Measurements from ENCODE around the gene PKNOX2.

The PKNOX2 gene

GRCh38 chr11:125273519-125274000, 109.0 kb downstream of the PKNOX2 start:
- H3K4me1 Mint-ChIP-seq (ENCODE audit: low read depth): no peaks in the 10 kb centered on the region
- no peaks in the 10 kb centered on the region for H3K9me3 Mint-ChIP-seq
- no peak for DNase-seq
- no peak overlapping the region for H3K27ac Mint-ChIP-seq
- no peak overlapping the region for H3K4me3 Mint-ChIP-seq
- peaks cover 15% of the 10 kb centered on the region for H3K27me3 Mint-ChIP-seq
- H3K36me3 Mint-ChIP-seq (ENCODE audit: low read depth): no peaks in the 10 kb centered on the region

- DNase-seq: no peak
- no peaks in the 10 kb centered on the region for H3K9me3 Mint-ChIP-seq
- H3K4me3 Mint-ChIP-seq: no peak overlapping the region
- peaks cover 13% of the 10 kb centered on the region for H3K27me3 Mint-ChIP-seq
- H3K4me1 Mint-ChIP-seq (ENCODE audit: low read depth): no peaks in the 10 kb centered on the region
- no peaks in the 10 kb centered on the region for H3K36me3 Mint-ChIP-seq (ENCODE audit: low read depth)
- no peak overlapping the region for H3K27ac Mint-ChIP-seq
Observed at GRCh38 chr11:125274309-125274708, 109.8 kb downstream of the PKNOX2 start.

GRCh38 chr11:125274774-125275173, 110.2 kb downstream of the PKNOX2 start:
- no peaks in the 10 kb centered on the region for H3K9me3 Mint-ChIP-seq
- no peak overlapping the region for H3K27ac Mint-ChIP-seq
- no peaks in the 10 kb centered on the region for H3K4me1 Mint-ChIP-seq (ENCODE audit: low read depth)
- H3K27me3 Mint-ChIP-seq: peaks cover 13% of the 10 kb centered on the region
- H3K4me3 Mint-ChIP-seq: no peak overlapping the region
- H3K36me3 Mint-ChIP-seq (ENCODE audit: low read depth): no peaks in the 10 kb centered on the region
- no peak for DNase-seq

GRCh38 chr11:125275905-125276618, 111.5 kb downstream of the PKNOX2 start:
- H3K4me1 Mint-ChIP-seq (ENCODE audit: low read depth): no peaks in the 10 kb centered on the region
- H3K36me3 Mint-ChIP-seq (ENCODE audit: low read depth): no peaks in the 10 kb centered on the region
- H3K27me3 Mint-ChIP-seq: peaks cover 13% of the 10 kb centered on the region
- H3K4me3 Mint-ChIP-seq: no peak overlapping the region
- DNase-seq: no peak
- H3K9me3 Mint-ChIP-seq: no peaks in the 10 kb centered on the region
- no peak overlapping the region for H3K27ac Mint-ChIP-seq

- H3K27ac Mint-ChIP-seq: no peak overlapping the region
- no peaks in the 10 kb centered on the region for H3K9me3 Mint-ChIP-seq
- H3K4me1 Mint-ChIP-seq (ENCODE audit: low read depth): no peaks in the 10 kb centered on the region
- DNase-seq: no peak
- H3K36me3 Mint-ChIP-seq (ENCODE audit: low read depth): no peaks in the 10 kb centered on the region
- peaks cover 14% of the 10 kb centered on the region for H3K27me3 Mint-ChIP-seq
- H3K4me3 Mint-ChIP-seq: no peak overlapping the region
Observed at GRCh38 chr11:125276619-125276976, 112.0 kb downstream of the PKNOX2 start.

- Mint-ChIP-seq H3K4me1 (ENCODE audit: low read depth) (no peaks in the 10 kb centered on the region), H3K27ac (no peak overlapping the region), H3K27me3 (peaks cover 3% of the 10 kb centered on the region), H3K9me3 (no peaks in the 10 kb centered on the region), H3K36me3 (ENCODE audit: low read depth) (no peaks in the 10 kb centered on the region), H3K4me3 (no peak overlapping the region)
- DNase-seq: no peak
Observed at GRCh38 chr11:125279676-125280418, 115.3 kb downstream of the PKNOX2 start.

- no peaks in the 10 kb centered on the region for H3K9me3 Mint-ChIP-seq
- H3K27me3 Mint-ChIP-seq: peaks cover 3% of the 10 kb centered on the region
- no peaks in the 10 kb centered on the region for H3K36me3 Mint-ChIP-seq (ENCODE audit: low read depth)
- no peak overlapping the region for H3K4me3 Mint-ChIP-seq
- no peak for DNase-seq
- no peaks in the 10 kb centered on the region for H3K4me1 Mint-ChIP-seq (ENCODE audit: low read depth)
- no peak overlapping the region for H3K27ac Mint-ChIP-seq
Observed at GRCh38 chr11:125280646-125281045, 116.1 kb downstream of the PKNOX2 start.

GRCh38 chr11:125281831-125282595, 117.5 kb downstream of the PKNOX2 start:
- DNase-seq: no peak
- no peak overlapping the region for H3K27ac Mint-ChIP-seq
- H3K36me3 Mint-ChIP-seq (ENCODE audit: low read depth): no peaks in the 10 kb centered on the region
- peaks cover 3% of the 10 kb centered on the region for H3K27me3 Mint-ChIP-seq
- no peak overlapping the region for H3K4me3 Mint-ChIP-seq
- no peaks in the 10 kb centered on the region for H3K9me3 Mint-ChIP-seq
- no peaks in the 10 kb centered on the region for H3K4me1 Mint-ChIP-seq (ENCODE audit: low read depth)

GRCh38 chr11:125282596-125282914, 118.0 kb downstream of the PKNOX2 start:
- Mint-ChIP-seq H3K9me3 (no peaks in the 10 kb centered on the region), H3K4me3 (no peak overlapping the region), H3K27me3 (peaks cover 3% of the 10 kb centered on the region)

GRCh38 chr11:125284245-125284850, 119.8 kb downstream of the PKNOX2 start:
- H3K4me3 Mint-ChIP-seq: no peak overlapping the region
- no peak for DNase-seq
- H3K27me3 Mint-ChIP-seq: peaks cover 8% of the 10 kb centered on the region
- no peaks in the 10 kb centered on the region for H3K4me1 Mint-ChIP-seq (ENCODE audit: low read depth)
- no peak overlapping the region for H3K27ac Mint-ChIP-seq
- H3K9me3 Mint-ChIP-seq: no peaks in the 10 kb centered on the region
- H3K36me3 Mint-ChIP-seq (ENCODE audit: low read depth): no peaks in the 10 kb centered on the region

More at GRCh38 chr11:125282596-125282914, 118.0 kb downstream of the PKNOX2 start:
- Mint-ChIP-seq H3K36me3 (ENCODE audit: low read depth) (no peaks in the 10 kb centered on the region), H3K27ac (no peak overlapping the region), H3K4me1 (ENCODE audit: low read depth) (no peaks in the 10 kb centered on the region)
- DNase-seq: no peak

- H3K9me3 Mint-ChIP-seq: no peaks in the 10 kb centered on the region
- H3K27ac Mint-ChIP-seq: no peak overlapping the region
- no peak for DNase-seq
- no peaks in the 10 kb centered on the region for H3K4me1 Mint-ChIP-seq (ENCODE audit: low read depth)
- peaks cover 19% of the 10 kb centered on the region for H3K27me3 Mint-ChIP-seq
- H3K36me3 Mint-ChIP-seq (ENCODE audit: low read depth): no peaks in the 10 kb centered on the region
- H3K4me3 Mint-ChIP-seq: no peak overlapping the region
Observed at GRCh38 chr11:125285844-125286243, 121.3 kb downstream of the PKNOX2 start.

- H3K4me1 Mint-ChIP-seq (ENCODE audit: low read depth): no peaks in the 10 kb centered on the region
- no peak overlapping the region for H3K4me3 Mint-ChIP-seq
- H3K36me3 Mint-ChIP-seq (ENCODE audit: low read depth): no peaks in the 10 kb centered on the region
- DNase-seq: no peak
- H3K9me3 Mint-ChIP-seq: no peaks in the 10 kb centered on the region
- no peak overlapping the region for H3K27ac Mint-ChIP-seq
- peaks cover 22% of the 10 kb centered on the region for H3K27me3 Mint-ChIP-seq
Observed at GRCh38 chr11:125286486-125286885, 121.9 kb downstream of the PKNOX2 start.

- H3K4me1 Mint-ChIP-seq (ENCODE audit: low read depth): no peaks in the 10 kb centered on the region
- DNase-seq: no peak
- H3K4me3 Mint-ChIP-seq: no peak overlapping the region
- H3K9me3 Mint-ChIP-seq: no peaks in the 10 kb centered on the region
- no peak overlapping the region for H3K27ac Mint-ChIP-seq
- H3K36me3 Mint-ChIP-seq (ENCODE audit: low read depth): no peaks in the 10 kb centered on the region
- H3K27me3 Mint-ChIP-seq: peaks cover 25% of the 10 kb centered on the region
Observed at GRCh38 chr11:125287491-125288210, 123.1 kb downstream of the PKNOX2 start.
